Dermis microvascular lymphatic vessel endothelial cell (primary cell): ENCODE data around the gene MCMBP. TPM values are rescaled to one million over a fixed set of nuclear protein-coding genes. Genes with fewer than 3 reads are reported as not detected.
"Not testable (repeated sequence)": the region's sequence is repeated elsewhere in the genome, so short reads cannot be mapped to it uniquely, and the experiment has no call there.

Source experiments
- DNase-seq, 2 donors: peaks; one replicate each; pipeline versions ENCODE4 v3.0.0 to v3.0.0-alpha.2; 2010; ENCODE audit warnings: low read depth in 2 of 2
- total RNA-seq: library from RNA; depleted of rRNA; stranded (reverse); fragments of >200 nt; gene quantifications from 2 replicates; pipeline ENCODE4 v1.2.1, GENCODE V29; 2014

Gene MCMBP
- total RNA-seq, 1 donor from 2014 or later = 57.4 TPM

DNA sequence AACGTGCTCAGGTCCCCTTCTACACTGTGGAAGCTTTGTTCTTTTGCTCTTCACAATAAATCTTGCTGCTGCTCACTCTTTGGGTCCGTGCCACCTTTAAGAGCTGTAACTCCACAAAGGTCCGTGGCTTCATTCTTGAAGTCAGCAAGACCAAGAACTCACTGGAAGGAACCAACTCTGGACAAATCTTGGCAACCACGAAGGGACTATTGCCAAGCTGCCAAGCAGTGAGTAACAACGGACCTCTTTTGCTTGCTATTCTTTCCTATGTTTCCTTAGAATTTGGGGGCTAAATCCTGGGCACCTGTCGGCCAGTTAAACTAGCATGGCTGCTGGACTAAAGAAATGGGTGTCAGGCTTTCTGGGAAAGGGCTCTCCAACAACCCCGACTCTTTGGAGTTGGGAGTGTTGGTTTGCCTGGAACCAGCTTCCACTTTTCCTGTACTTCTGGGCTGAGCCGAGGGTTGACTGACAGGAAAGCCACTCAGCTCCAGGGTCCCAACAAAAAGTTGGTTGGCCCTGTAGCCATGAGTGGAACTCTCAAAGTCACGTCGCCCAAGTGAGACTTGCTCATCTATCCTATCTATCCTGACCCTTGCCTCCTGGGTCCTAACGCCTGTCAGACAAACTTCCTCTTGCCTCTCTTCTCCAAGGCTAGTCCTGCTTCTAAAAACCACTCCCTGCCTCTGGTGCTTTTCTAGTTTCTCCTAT lies 11.4 kb upstream of the MCMBP start:
- not testable (repeated sequence) for DNase-seq

DNA sequence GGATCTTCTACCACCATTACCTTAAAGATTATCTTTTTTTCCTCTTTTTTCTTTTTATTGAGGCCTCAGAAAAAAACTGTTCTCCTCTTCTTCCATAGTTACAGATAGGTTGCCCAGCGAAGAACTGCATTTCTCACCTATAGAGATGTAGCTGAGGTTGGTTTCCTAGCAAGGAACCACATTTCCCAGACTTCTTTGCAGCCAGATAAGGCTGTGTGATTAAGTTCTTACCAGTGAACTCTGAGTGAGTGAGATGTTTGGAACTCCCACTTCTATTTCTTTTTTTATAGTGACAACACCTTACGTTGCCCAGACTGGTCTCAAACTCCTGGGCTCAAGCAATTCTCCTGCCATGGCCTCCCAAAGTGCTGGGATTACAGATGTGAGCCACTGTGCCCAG lies 5.9 kb upstream of the MCMBP start:
- DNase-seq = no peak

DNA sequence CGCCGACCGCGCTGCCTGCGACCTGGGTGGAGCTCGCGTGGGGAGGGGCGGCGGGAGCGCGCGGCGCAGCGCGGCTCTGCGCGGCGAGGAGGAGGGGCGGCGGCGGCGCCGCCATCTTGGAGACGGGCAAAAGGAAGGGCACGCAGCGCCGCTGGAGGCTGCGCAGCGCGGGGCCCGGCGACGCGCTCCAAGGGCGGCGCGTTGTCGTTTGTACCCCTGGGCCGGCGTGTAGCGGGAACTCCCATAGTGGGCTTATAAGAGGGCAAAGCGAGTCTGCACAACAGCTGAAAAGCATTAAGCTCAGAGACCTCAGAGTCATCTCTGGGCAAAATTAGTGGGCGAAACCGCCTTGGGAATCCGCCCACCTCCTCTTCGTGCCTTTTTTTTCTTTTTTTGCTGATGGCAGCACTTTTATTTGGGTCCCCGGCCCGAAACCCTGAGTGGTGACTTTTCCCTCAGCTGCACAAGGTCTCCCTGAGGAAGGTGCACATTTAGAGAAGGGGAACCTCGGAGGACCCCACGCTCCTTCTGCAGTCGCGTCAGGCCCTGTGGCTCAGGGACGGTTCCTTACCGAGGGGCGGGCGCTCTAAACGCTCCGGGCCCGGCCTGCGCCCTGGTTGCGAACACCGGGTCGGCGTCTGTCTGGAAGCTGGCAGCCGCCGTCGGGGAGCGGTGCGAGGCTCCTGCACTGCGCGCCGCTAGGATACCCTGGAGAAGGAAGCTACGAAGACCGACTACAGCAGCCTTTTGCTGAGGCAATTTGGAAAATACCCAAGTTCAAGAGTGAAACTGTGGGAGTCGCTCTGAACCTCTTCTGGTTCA lies 428 bp upstream of the MCMBP start:
- DNase-seq = peak; percentile 71 to 92

DNA sequence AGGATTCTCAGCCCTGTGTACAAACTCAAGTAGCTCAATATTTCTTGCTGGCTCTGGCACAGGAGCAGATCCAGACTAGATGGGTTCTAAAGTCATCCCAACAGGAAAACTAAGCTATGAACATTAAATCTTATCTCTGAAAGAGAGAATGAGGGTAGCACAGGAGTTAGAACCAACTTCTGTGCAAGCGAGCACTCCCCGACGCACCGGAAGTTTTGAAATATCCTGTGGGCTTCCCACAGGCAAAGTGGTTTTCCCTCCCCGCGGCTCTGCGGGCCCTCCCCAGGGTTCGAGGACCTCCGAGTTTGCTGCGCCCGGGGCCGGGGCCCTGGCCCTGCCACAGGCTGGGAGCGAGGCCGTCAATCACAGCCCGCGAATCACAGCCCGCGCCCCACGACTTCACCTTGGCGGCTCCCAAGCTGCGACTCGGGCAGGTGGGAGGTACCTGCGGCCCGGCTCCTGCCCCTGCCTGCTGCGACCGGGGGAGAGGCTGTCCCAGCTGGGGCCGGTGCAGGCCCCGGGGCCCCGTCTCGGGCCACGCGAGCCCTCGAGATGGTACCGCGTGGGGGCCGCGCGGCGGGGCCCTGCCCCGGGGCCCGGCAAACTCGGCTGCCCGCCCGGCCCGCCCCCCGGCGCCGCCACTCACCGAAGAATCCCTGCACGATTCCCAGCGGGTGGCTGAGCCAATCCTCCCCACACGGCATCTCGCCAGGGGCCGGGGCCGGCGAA lies 598 bp downstream of the MCMBP start:
- DNase-seq = peak in 1 of 2 donors; percentile 55

- DNase-seq = not testable (repeated sequence)
Measured at GRCh38 chr10:119869398-119869797, 3.2 kb downstream of the MCMBP start.

DNA sequence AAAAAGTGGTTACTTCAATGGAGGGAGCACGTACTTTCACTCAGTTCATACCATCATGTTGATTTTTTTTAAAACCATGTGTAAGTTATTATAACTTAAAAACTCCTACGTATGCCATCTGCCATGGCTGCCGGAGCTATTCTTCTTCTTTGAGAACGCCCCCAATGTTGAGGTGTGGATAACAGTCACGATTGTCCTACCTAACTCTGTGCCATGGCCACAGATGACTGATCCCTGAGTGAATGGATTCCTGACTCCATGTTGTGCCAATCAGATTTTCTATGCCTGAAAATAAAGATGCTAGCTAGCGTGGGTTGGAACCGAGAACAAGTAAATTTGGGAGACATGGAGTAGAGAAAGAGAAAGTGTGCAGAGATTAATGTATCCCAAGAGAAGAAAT lies 5.3 kb downstream of the MCMBP start:
- DNase-seq = no peak

- DNase-seq = no peak
Measured at GRCh38 chr10:119865699-119866240, 6.9 kb downstream of the MCMBP start.

- DNase-seq = no peak
Measured at GRCh38 chr10:119863951-119864565, 8.6 kb downstream of the MCMBP start.

GRCh38 chr10:119862524-119862923 lies 10.1 kb downstream of the MCMBP start:
- no peak for DNase-seq

DNA sequence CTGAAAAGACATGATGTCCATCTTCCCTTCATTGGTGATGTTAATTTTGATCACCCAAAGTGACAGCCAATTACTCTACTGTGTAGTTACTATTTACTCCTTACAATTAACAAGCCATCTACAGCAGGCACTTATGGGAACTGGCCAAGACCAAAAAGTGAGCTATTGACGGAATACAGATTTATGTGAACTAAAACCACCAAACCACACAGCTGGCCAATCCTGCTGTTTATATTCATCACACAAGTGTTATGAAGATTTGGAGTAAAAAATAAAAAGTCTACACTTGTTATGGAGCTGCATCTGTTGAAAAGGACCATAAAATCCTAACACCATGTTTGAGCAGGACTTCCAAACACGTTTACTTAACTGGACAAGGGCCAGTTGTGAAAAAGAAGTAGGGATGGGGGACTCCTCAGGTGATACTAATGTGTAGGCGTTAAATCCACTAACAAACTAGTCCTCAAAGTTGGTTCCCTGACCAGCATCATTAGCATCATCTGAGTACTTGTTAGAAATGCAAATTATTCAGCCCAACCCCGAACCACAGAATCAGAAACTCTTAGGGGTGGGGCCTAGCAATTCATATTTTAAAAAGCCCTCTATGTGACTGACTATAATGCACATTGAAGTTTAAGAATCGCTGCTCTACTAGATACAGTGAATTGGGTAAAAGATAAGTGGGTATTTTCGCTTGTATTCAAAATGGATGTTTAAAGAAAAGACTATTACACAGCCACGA lies 11.6 kb downstream of the MCMBP start:
- DNase-seq = no peak

- peak; percentile 51 to 70 for DNase-seq
Measured at GRCh38 chr10:119859420-119860258, 13.0 kb downstream of the MCMBP start.

DNA sequence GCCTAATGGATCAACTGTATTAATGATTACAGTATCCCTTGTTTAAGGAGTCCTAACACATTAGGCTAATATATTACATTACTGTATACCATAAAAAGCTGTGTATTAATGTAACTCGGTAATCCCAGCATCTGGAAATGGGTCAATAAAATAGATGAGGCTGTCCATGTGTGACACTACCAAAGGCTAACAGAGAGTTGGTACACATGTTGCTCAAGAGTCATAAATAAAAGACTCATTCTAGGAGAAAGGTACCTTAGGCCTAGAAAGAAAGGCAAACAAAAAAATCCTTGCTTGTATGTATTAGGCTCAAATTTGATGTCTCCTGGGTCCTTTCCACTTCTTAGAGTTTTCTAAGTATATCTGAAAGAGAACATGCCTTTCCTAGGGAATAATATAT lies 14.6 kb downstream of the MCMBP start:
- DNase-seq = no peak

- no peak for DNase-seq
Measured at GRCh38 chr10:119853574-119853973, 19.1 kb downstream of the MCMBP start.

DNA sequence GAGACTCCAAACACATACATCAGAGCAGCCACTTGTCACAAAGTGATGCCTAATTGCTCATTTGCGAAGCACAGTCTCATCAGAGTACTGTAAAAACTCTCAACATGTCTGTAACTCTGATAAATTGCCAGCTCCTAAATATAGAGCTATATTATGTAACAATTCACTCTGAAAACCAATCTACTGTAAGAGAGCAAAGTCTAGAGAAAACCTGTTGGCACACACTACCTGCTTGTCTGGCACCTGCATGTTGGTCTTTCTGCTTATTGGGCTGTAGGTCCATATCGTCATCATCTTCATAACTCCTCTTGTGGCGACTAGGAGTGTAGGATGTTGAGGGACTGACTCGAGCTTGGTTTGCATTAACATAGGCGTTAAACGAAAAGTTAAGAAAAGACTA lies 19.8 kb downstream of the MCMBP start:
- DNase-seq = no peak

- DNase-seq = no peak
Measured at GRCh38 chr10:119852277-119852676, 20.4 kb downstream of the MCMBP start.

GRCh38 chr10:119849944-119850343 lies 22.7 kb downstream of the MCMBP start:
- DNase-seq = no peak

GRCh38 chr10:119849031-119849789 lies 23.4 kb downstream of the MCMBP start:
- no peak for DNase-seq

DNA sequence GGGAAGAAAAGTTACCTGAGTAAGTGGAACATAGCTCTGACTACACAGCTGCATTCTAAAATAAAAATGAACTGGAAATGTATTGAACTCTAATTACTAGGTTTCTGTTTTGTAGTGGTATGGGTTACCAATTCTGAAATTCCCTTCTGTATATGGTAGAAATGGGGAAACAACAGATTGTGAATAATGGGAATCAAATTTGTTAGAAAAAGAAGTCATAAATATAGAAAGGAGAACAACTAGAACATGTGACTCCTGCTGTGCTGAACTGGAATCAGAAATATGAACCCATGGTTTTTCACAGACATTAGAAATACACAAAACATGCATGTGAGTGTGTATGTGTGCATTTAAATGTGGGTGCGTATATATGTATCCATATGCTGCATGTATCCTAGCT lies 27.0 kb downstream of the MCMBP start:
- DNase-seq = no peak

DNA sequence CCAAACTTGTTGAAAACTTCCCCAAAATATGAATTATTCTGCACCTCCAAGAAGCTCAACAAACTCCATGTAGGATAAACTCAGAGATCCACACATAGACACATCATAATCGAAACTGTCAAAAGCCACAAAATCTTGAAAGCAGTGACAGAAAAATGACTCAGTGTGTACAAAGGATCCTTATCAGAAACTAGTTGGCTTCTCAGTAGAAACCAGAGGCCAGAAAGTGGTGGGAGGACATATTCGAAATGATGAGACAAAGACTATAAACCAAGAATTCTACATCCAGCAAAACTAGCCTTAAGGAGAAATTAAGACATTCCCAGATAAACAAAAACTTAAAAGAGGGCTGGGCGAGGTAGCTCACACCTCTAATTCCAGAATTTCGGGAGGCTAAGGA lies 38.5 kb downstream of the MCMBP start:
- DNase-seq = no peak
